NCI-H187 (cell line): ENCODE data around the gene DBR1.
A peak's percentile ranks its signal among the peaks of the same experiment; 100 is the strongest.
"Not testable (repeated sequence)": the region's sequence is repeated elsewhere in the genome, so short reads cannot be mapped to it uniquely, and the experiment has no call there.

Source experiments
- DNase-seq, 2 experiments: peaks; one replicate each; lab custom pipeline; 2025; lab: John Stamatoyannopoulos, UW

The DBR1 gene

GRCh38 chr3:138186221-138186620 lies 11.5 kb upstream of the DBR1 start:
- DNase-seq = no peak

DNA sequence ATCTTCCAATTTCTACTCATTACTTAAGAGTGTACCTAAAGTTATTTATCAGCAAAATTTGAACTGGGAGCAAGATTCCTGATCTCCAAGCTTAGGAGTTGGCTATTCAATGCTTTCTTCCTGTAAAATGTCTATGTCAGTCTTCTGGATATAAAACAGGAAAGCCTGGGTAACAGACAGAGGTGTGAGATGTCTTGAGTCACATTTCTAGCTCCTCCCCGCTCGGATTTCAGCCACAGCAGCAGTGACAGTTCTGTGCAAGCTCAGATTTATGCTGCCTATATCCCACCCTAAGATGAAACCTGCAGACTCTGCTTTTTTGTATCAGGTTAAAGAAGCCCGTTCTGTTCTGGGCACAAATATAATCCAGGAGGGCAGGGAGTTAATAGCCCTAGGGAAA lies 10.3 kb upstream of the DBR1 start:
- DNase-seq = no peak

- DNase-seq = peak in 1 of 2 experiments; percentile 2
These were observed 5.8 kb upstream of the DBR1 start for GRCh38 chr3:138180375-138181029.

- no peak for DNase-seq
These were observed 826 bp downstream of the DBR1 start for GRCh38 chr3:138173769-138174420.

DNA sequence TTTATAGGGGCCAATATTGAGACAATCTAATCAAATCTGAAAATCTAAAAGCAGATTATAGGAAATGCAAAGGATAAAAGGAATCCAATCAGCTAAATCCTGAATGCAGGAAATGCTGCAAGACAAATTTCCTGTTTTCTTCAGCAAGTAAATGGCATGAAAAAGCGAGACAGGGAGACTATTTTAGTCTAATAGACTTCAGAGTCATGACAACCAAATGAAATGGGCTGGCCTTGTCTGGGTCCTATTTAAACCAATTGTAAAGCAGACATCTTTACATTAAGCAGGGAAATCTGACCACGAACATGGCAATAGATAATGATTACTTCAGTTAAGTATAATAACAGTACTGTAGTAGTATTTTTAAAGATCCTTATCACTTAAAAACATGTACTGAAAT lies 2.1 kb downstream of the DBR1 start:
- DNase-seq = no peak

- DNase-seq = no peak
These were observed 9.7 kb downstream of the DBR1 start for GRCh38 chr3:138165061-138165460.

DNA sequence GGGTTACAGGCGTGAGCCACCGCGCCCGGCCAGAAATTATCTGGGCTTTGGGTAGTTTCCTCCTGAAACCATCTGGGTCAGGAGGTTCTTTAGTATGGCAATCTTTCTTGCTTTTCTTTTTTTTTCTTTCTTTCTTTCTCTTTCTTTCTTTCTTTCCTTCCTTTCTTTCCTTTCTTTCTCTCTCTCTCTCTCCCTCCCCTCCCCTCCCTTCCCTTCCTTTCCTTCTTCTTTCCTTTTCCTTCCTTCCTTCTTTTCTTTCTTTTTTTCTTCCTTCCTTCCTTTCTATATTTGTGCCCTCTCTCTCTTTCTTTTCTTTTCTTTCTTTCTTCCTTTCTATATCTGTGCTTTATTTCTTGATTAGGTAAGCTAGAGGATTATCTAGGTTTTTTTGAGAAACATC lies 17.0 kb downstream of the DBR1 start:
- DNase-seq = no peak

GRCh38 chr3:138154534-138154933 lies 20.2 kb downstream of the DBR1 start:
- no peak for DNase-seq

- no peak for DNase-seq
These were observed 26.2 kb downstream of the DBR1 start for GRCh38 chr3:138148503-138148902.

GRCh38 chr3:138142181-138142580 lies 32.5 kb downstream of the DBR1 start:
- not testable (repeated sequence) for DNase-seq

GRCh38 chr3:138140940-138141339 lies 33.8 kb downstream of the DBR1 start:
- DNase-seq = no peak

DNA sequence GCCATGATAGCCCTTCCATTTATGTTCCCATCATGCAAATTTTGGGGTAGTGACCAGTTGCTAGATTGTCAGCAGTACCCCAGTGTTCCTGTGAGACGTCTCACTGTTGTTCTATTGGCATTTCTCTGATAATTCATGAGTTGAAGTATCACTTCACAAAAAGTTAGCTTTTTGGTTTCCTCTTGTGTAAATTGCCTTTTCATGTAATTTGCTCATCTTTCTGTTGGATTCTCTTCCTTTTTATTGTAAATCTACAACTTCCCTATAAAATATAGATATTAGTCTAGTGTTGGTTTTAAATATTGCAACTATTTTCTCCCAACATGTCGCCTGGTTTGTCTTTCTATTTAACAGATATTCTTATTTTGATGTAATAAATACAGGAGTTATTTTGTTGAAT lies 35.0 kb downstream of the DBR1 start:
- DNase-seq = no peak

- no peak for DNase-seq
These were observed 36.9 kb downstream of the DBR1 start for GRCh38 chr3:138137861-138138260.

DNA sequence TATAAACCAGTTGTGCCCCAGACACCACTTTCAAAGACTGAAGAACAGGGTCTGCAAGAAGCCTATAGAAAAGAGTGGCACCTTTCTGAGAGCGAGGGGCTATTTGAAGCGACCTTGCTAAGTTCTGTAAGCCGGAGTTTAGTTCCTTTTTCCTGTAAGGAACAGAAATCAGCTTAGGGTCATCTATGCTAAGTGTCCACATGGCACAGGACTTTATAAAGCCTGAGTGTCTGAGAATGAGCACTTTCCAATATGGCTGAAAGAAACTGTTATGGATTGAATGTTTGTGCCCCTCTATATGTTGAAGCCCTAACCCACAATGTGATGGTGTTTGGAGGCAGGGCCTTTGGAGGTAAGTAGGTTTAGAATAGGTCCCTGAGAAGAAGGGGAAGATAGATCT lies 38.5 kb downstream of the DBR1 start:
- no peak for DNase-seq

GRCh38 chr3:138135833-138136194 lies 38.9 kb downstream of the DBR1 start:
- DNase-seq = no peak

DNA sequence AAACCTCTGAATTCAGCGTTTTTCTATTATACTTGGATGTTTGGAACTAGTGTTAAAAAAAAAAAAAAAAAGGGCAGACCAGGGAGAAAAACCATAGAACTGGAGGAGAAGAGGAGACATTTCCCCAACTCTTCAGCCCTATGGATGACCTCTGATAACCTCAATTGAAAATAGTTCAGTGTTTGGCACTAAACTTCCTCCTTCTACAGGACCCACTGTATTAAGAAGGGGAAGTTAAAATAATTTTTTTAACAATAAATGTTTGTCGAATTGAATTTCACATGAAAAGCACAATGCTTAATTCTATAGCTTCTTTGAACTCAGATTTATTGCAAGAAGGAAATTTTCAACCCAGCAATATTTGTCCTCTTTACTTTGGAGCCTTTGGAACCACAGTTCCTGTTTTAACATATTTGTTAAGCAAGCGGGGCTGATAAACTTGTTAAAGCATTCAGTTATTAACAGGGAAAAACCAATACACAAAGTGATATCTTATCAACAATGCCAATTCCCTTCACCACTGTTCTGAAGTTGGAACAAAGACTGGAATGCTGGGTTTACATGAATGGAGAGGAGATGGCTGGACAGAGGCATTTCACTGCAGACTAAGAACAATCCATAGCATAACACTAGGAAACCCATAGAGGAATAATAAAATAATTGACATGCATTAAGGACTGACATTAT lies 39.4 kb downstream of the DBR1 start:
- no peak for DNase-seq

DNA sequence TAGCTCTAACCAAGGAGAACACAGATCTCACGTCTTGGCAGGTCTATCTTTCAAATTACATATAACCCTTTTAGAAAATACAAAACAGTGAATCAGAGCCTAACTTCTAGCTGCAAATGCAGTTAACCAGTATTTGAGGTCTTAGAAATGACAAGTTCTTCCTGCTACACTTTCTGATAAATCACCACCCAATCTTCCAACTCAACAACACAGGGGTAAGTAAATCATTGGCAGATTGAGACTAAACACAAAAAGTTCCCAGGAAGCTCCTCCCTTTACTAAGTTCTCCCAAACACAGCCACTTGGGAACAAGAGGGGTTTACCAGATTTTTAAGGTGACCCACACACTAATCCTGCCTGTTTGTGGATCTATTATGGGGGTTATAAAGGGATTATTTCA lies 42.5 kb downstream of the DBR1 start, which contains the start of gene A4GNT:
A4GNT (minus strand) TSS at position 152 of the 400 bp plus-strand sequence. CDS start 1,134 bp downstream, outside the sequence.
- DNase-seq = no peak

GRCh38 chr3:138127636-138128365 lies 46.9 kb downstream of the DBR1 start:
- no peak for DNase-seq

- DNase-seq = no peak
These were observed 49.0 kb downstream of the DBR1 start for GRCh38 chr3:138125548-138126221.

DNA sequence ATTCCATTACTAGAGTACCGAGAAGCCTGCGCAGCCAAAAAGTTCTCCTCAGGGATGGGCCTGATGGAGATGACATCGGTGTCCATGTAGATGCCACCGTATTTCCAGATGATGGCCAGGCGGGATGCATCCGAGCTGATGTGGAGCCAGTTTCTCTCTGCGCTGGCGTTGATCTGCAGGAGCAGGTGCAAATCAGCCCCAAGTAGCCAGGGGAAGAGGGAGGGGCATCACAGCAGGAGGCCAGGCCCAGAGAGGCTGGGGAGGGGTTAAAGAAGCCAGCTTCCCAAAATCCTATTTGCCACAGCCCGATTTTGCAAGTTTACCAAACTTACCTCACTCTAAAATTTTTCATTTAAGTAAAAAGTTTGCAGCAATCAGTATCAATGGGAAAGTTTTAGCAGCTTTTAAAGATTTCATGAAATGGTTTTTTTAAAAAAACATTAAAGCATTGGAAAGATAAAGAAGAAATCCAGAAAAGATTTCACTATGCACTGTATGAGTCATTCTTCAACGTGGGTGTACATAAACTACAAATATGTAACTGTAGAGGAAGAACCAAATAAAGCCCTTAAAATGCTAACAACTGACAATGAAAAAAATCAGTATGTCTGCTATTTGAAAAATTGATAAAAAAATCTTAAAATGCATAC lies 49.9 kb downstream of the DBR1 start:
- DNase-seq = no peak

DNA sequence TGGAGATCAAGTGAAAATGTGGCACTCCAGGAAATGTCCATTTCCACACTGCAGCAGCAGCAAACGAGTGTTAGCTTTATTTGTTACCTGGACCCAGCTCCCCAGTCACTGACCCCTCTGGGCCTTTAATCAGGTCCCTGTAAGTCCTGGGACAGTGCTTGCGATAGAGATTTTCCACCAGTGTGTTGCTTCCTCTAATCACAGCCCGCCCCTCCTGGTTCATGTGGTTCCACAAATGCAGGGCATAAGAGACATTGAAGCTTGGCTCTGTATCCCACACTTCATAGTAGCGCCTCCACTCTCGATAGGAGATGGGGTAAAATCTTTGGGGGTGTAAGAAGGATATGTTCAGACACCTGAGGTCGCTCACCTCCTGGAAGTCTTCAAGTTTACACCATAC lies 50.5 kb downstream of the DBR1 start:
- no peak for DNase-seq

DNA sequence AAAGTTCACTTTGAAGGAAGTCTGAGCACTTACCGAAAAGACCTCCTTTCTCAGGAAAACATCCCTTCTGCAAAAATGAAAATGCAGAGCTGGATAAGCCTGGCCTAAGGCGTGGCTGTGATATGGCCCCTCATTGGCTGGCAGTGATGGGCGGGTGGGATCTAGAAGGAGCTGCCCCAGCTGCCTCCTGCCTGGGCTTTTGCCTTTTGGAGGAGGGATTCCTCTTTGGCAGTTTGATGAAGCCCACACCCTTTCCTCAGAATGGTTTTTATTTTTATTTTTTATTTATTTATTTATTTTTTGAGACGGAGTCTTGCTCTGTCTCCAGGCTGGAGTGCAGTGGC lies 55.3 kb downstream of the DBR1 start:
- DNase-seq = no peak
